Activated CD8-positive, alpha-beta T cell treated with anti-CD3 and anti-CD28 coated beads for 36 hours (primary cell): ENCODE data around the gene ME3. TPM values are rescaled to one million over a fixed set of nuclear protein-coding genes. Genes with fewer than 3 reads are reported as not detected.

ENCODE experiments used
- ATAC-seq: fragments of 200-7000 bp; cut with Tn5 transposase; one replicate; pipeline ENCODE4 v1.10.0; 2021; ENCODE audit warnings: mild to moderate bottlenecking, moderate library complexity
- CTCF ChIA-PET: fragments of 350-600 bp; sonication (Branson Sonifier 250); formaldehyde crosslinking; loops from one replicate; lab custom pipeline; 2021; ENCODE audit warnings: antibody characterized with exemption; lab: Charles Lee
- POLR2A ChIA-PET: fragments of 350-600 bp; sonication (Branson Sonifier 250); formaldehyde crosslinking; loops from one replicate; lab custom pipeline; 2021; ENCODE audit warnings: antibody characterized with exemption; lab: Charles Lee
- DNase-seq: peaks from one replicate; pipeline ENCODE4 v3.0.0-alpha.2; 2020
- H3K27ac Mint-ChIP-seq: one replicate; pipeline ENCODE4 v1.8.0; 2021; ENCODE audit warnings: mild to moderate bottlenecking, mixed read lengths
- H3K27me3 Mint-ChIP-seq: one replicate; pipeline ENCODE4 v1.8.0; 2021; ENCODE audit warnings: mixed read lengths
- H3K36me3 Mint-ChIP-seq: one replicate; pipeline ENCODE4 v1.8.0; 2021; ENCODE audit warnings: low read depth, mixed read lengths
- H3K4me1 Mint-ChIP-seq: one replicate; pipeline ENCODE4 v1.8.0; 2021; ENCODE audit warnings: low read depth, mixed read lengths
- H3K4me3 Mint-ChIP-seq: one replicate; pipeline ENCODE4 v1.8.0; 2021; ENCODE audit warnings: mild to moderate bottlenecking, moderate library complexity, mixed read lengths
- H3K9me3 Mint-ChIP-seq: one replicate; pipeline ENCODE4 v1.8.0; 2021; ENCODE audit warnings: mixed read lengths
- intact Hi-C: fragments of 100-400 bp; cut with micrococcal nuclease; formaldehyde crosslinking; loops from one replicate; pipeline ENCODE4 v1.10.0; 2022
- total RNA-seq, 2 experiments: library from RNA; stranded (reverse); gene quantifications; one replicate each; pipeline ENCODE4 v1.2.3, GENCODE V29; 2021
- TF ChIP-seq, protein P1 (sequence below): fragments of 200-600 bp; IDR thresholded peaks from one replicate; pipeline ENCODE4 v1.8.0; 2022; ENCODE audit warnings: antibody characterized with exemption, mild to moderate bottlenecking

The ME3 gene
- total RNA-seq, 2 experiments from 2014 or later, result 5.0 to 6.2 TPM

DNA sequence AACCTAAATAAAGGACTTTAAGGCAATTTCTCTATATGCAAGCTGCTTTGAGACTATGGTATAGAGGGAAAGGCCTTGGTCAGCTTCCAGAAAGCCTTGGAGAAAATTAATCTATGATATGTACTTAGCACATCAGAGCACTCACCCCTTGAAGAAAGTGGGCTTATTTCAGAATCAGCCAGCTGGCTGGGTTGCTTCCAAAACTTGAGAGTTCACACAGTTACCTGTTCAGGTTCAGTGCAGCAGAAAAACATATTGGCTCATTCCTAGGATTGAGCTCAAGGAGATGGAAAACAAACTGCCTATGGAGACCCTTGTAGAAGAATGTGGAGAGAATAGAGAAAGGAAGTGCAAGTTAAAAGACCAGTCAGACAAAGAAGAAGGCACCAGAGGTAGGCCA is 275.1 kb downstream of the ME3 start:
- no peak overlapping the region for H3K27ac Mint-ChIP-seq
- peaks cover 2% of the 10 kb centered on the region for H3K4me1 Mint-ChIP-seq
- H3K9me3 Mint-ChIP-seq, result no peaks in the 10 kb centered on the region
- no peak for DNase-seq
- no peaks in the 10 kb centered on the region for H3K27me3 Mint-ChIP-seq
- ATAC-seq, result no peak
- no peaks in the 10 kb centered on the region for H3K36me3 Mint-ChIP-seq
- no peak overlapping the region for H3K4me3 Mint-ChIP-seq
- intact Hi-C loops, result no loop called here
- TF ChIP-seq, protein P1, sequence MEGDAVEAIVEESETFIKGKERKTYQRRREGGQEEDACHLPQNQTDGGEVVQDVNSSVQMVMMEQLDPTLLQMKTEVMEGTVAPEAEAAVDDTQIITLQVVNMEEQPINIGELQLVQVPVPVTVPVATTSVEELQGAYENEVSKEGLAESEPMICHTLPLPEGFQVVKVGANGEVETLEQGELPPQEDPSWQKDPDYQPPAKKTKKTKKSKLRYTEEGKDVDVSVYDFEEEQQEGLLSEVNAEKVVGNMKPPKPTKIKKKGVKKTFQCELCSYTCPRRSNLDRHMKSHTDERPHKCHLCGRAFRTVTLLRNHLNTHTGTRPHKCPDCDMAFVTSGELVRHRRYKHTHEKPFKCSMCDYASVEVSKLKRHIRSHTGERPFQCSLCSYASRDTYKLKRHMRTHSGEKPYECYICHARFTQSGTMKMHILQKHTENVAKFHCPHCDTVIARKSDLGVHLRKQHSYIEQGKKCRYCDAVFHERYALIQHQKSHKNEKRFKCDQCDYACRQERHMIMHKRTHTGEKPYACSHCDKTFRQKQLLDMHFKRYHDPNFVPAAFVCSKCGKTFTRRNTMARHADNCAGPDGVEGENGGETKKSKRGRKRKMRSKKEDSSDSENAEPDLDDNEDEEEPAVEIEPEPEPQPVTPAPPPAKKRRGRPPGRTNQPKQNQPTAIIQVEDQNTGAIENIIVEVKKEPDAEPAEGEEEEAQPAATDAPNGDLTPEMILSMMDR, result no peak
- ChIA-PET CTCF (interaction anchor here (1.6 kb wide), 1 partner anchor 543 kb away, joined by 3 read pairs; the partner anchor contains the start of gene CCDC83), POLR2A (interaction anchor here (0.6 kb wide), 1 partner anchor 22 kb away, joined by 3 read pairs; no protein-coding TSS in a partner anchor)

DNA sequence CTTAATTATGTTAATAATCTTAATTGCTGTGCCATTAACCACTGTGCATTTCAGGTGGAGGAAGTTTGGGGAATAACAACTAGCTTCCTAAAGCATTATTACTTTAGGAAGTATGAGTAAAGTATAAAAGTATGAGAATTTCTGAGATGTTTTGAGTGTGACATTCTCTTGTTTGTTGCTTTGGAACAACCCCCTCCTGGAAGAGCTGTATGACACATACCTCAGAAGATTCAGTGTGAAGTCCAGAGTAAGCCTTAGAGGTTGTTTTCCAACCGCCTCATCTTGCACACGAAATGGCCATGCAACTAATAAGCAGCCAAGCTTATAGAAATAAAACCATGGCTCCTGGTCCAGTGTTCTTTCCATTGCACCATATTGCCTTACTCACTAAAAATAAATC is 276.0 kb downstream of the ME3 start:
- TF ChIP-seq, protein P1, result no peak
- Mint-ChIP-seq H3K4me3 (no peak overlapping the region), H3K27ac (no peak overlapping the region), H3K36me3 (no peaks in the 10 kb centered on the region), H3K27me3 (no peaks in the 10 kb centered on the region), H3K4me1 (peaks cover 2% of the 10 kb centered on the region), H3K9me3 (no peaks in the 10 kb centered on the region)
- POLR2A ChIA-PET, result no interaction called here
- intact Hi-C loops, result no loop called here
- ATAC-seq (no peak), DNase-seq (no peak)
- CTCF ChIA-PET, result interaction anchor here (1.6 kb wide), 1 partner anchor 542 kb away, joined by 3 read pairs; the partner anchor contains the start of gene CCDC83

DNA sequence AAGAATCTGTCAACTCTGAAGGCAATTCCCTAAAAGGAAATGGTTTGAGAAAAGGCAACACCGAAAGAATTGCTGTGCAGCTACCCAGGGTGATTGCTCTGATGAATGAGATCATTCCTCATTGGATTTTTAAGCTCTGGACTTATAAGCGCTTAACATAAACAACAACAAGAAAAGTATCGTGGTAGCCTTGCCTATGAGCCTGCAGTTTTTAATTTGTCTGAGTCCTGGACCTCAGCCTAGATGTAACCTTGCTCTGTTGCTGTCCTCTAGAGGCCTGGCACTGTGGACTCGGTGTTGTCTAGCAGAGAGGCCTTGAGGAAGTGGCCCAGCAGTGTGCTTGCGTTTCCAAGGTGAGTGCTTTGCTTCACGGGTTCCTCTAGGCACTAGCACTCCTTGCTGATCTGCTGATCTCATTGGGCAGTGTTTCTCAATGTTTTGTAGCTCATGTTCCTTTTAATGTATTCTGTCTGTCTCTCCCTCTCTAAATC is 277.3 kb downstream of the ME3 start:
- Mint-ChIP-seq H3K27ac (no peak overlapping the region), H3K9me3 (no peaks in the 10 kb centered on the region), H3K4me1 (peaks cover 2% of the 10 kb centered on the region), H3K27me3 (no peaks in the 10 kb centered on the region), H3K36me3 (no peaks in the 10 kb centered on the region), H3K4me3 (no peak overlapping the region)
- no peak for DNase-seq
- ATAC-seq, result no peak
- ChIA-PET CTCF (interaction anchor here (0.8 to 1.2 kb wide), 2 partner anchors 12 to 64 kb away, joined by 3 read pairs; no protein-coding TSS in a partner anchor), POLR2A (no interaction called here)
- TF ChIP-seq, protein P1, result no peak
- intact Hi-C loops, result no loop called here

Other genes starting within 250 kb of the ME3 start
- gene PRSS23, start 127.9 kb upstream of the ME3 start, total RNA-seq, result 1 to 10 TPM; 1.4 to 2.3 TPM